Mammary epithelial cell (primary cell): Measurements from ENCODE around the gene SCN4B.

Source experiments
- EZH2 ChIP-seq: IDR thresholded peaks from 2 replicates; pipeline ENCODE4 v1.6.1; 2012; ENCODE audit warnings: low read length, inconsistent platforms, borderline replicate concordance
- TF ChIP-seq, protein P1 (sequence below), 2 donors: IDR thresholded peaks in 1 of 2; conservative IDR thresholded peaks in 1 of 2; 2 replicates each; pipeline ENCODE4 v1.5.1; 2011 to 2012; ENCODE audit warnings: inconsistent platforms in 2 of 2, low read length in 2 of 2, mild to moderate bottlenecking in 2 of 2, control low read depth in 1 of 2, low read depth in 1 of 2; ENCODE audit not compliant: insufficient read depth in 1 of 2; ENCODE audit errors: extremely low read depth in 1 of 2

DNA sequence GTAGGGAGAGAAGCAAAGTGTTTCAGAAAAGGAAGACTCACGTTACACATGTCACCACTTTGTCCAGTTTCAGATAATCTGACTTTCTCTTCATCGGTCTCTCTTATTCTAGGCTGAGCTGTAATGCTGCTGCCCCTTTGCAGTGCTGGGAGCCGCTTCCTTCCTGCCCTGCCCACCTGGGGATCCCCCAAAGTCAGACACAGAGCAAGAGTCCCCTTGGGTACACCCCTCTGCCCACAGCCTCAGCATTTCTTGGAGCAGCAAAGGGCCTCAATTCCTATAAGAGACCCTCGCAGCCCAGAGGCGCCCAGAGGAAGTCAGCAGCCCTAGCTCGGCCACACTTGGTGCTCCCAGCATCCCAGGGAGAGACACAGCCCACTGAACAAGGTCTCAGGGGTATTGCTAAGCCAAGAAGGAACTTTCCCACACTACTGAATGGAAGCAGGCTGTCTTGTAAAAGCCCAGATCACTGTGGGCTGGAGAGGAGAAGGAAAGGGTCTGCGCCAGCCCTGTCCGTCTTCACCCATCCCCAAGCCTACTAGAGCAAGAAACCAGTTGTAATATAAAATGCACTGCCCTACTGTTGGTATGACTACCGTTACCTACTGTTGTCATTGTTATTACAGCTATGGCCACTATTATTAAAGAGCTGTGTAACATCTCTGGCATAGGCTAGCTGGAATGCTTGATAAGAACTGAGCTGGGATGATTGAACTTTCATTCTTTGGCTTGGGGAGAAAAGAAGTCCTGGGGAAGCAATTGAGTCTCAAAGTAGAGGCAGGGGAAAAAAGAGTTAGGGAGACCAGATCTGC is 34.6 kb downstream of the SCN4B start:
- TF ChIP-seq, protein P1, sequence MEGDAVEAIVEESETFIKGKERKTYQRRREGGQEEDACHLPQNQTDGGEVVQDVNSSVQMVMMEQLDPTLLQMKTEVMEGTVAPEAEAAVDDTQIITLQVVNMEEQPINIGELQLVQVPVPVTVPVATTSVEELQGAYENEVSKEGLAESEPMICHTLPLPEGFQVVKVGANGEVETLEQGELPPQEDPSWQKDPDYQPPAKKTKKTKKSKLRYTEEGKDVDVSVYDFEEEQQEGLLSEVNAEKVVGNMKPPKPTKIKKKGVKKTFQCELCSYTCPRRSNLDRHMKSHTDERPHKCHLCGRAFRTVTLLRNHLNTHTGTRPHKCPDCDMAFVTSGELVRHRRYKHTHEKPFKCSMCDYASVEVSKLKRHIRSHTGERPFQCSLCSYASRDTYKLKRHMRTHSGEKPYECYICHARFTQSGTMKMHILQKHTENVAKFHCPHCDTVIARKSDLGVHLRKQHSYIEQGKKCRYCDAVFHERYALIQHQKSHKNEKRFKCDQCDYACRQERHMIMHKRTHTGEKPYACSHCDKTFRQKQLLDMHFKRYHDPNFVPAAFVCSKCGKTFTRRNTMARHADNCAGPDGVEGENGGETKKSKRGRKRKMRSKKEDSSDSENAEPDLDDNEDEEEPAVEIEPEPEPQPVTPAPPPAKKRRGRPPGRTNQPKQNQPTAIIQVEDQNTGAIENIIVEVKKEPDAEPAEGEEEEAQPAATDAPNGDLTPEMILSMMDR (conservative IDR thresholded peaks at IDR 0.05 in 1 of 2, IDR thresholded peaks at IDR 0.05 in 1 of 2; ENCODE audit: extremely low read depth in 1 of 2, insufficient read depth in 1 of 2, low read depth in 1 of 2, low read length in 2 of 2), result no peak
- TF ChIP-seq EZH2, result no peak
